Immature natural killer cell (primary cell): ENCODE data around the gene TIMP3. TPM values are rescaled to one million over a fixed set of nuclear protein-coding genes. Genes with fewer than 3 reads are reported as not detected.

Source experiments
- DNase-seq, 3 donors: peaks; one replicate each; pipeline ENCODE4 v3.0.0; 2022; ENCODE audit warnings: mixed read lengths in 1 of 3
- H3K27ac Mint-ChIP-seq, 6 donors: one replicate each; pipeline ENCODE4 v1.8.0; 2020; ENCODE audit warnings: mixed read lengths in 6 of 6, mild to moderate bottlenecking in 5 of 6, inconsistent platforms in 4 of 6, moderate library complexity in 3 of 6
- H3K27me3 Mint-ChIP-seq, 3 donors: one replicate each; pipeline ENCODE4 v1.8.0; 2020 to 2021; ENCODE audit warnings: low read depth in 3 of 3, mild to moderate bottlenecking in 3 of 3, mixed read lengths in 3 of 3, moderate library complexity in 3 of 3, inconsistent platforms in 1 of 3
- H3K36me3 Mint-ChIP-seq, 3 donors: one replicate each; pipeline ENCODE4 v1.8.0; 2020; ENCODE audit warnings: mixed read lengths in 3 of 3, inconsistent platforms in 2 of 3, mild to moderate bottlenecking in 2 of 3
- H3K4me1 Mint-ChIP-seq, 2 donors: one replicate each; pipeline ENCODE4 v1.8.0; 2020; ENCODE audit warnings: inconsistent platforms in 2 of 2, mild to moderate bottlenecking in 2 of 2, mixed read lengths in 2 of 2, moderate library complexity in 1 of 2
- H3K4me3 Mint-ChIP-seq, 5 donors: one replicate each; pipeline ENCODE4 v1.8.0; 2020; ENCODE audit warnings: mild to moderate bottlenecking in 5 of 5, mixed read lengths in 5 of 5, inconsistent platforms in 3 of 5, moderate library complexity in 3 of 5
- H3K9me3 Mint-ChIP-seq, 6 donors: one replicate each; pipeline ENCODE4 v1.8.0; 2020; ENCODE audit warnings: mild to moderate bottlenecking in 6 of 6, mixed read lengths in 6 of 6, inconsistent platforms in 4 of 6, moderate library complexity in 3 of 6
- polyA plus RNA-seq, 3 donors: library from polyadenylated mRNA; unstranded; fragments of 300-500 nt; fragmentation: Illumina TruSeq; gene quantifications; one replicate each; pipeline ENCODE4 v1.2.3, GENCODE V29; 2021

Gene TIMP3
- polyA plus RNA-seq, 3 donors from 2014 or later = not detected

- Mint-ChIP-seq H3K36me3 (no peaks in the 10 kb centered on the region), H3K4me3 (no peak overlapping the region), H3K9me3 (peaks cover 0 to 5% (median 0%) of the 10 kb centered on the region in 6 donors), H3K27me3 (peaks cover 0 to 11% (median 8%) of the 10 kb centered on the region in 3 donors), H3K27ac (no peak overlapping the region), H3K4me1 (no peaks in the 10 kb centered on the region)
- DNase-seq = no peak
These were observed 49.3 kb downstream of the TIMP3 start for GRCh38 chr22:32850591-32851517.

GRCh38 chr22:32852395-32853251 is 51.1 kb downstream of the TIMP3 start:
- Mint-ChIP-seq H3K4me3 (no peak overlapping the region), H3K9me3 (peaks cover 0 to 5% (median 0%) of the 10 kb centered on the region in 6 donors), H3K27ac (no peak overlapping the region), H3K4me1 (no peaks in the 10 kb centered on the region), H3K27me3 (peaks cover 2 to 11% (median 5%) of the 10 kb centered on the region in 3 donors), H3K36me3 (no peaks in the 10 kb centered on the region)
- no peak for DNase-seq

GRCh38 chr22:32853662-32854061 is 52.2 kb downstream of the TIMP3 start:
- peaks cover 0 to 7% (median 0%) of the 10 kb centered on the region in 6 donors for H3K9me3 Mint-ChIP-seq
- DNase-seq = no peak
- no peaks in the 10 kb centered on the region for H3K36me3 Mint-ChIP-seq
- H3K27me3 Mint-ChIP-seq = peaks cover 2 to 9% (median 5%) of the 10 kb centered on the region in 3 donors
- H3K4me1 Mint-ChIP-seq = no peaks in the 10 kb centered on the region
- no peak overlapping the region for H3K4me3 Mint-ChIP-seq
- no peak overlapping the region for H3K27ac Mint-ChIP-seq

GRCh38 chr22:32854351-32854804 is 52.9 kb downstream of the TIMP3 start:
- no peaks in the 10 kb centered on the region for H3K4me1 Mint-ChIP-seq
- no peak for DNase-seq
- H3K27me3 Mint-ChIP-seq = peaks cover 2 to 6% (median 5%) of the 10 kb centered on the region in 3 donors
- no peaks in the 10 kb centered on the region for H3K36me3 Mint-ChIP-seq
- no peak overlapping the region for H3K27ac Mint-ChIP-seq
- peaks cover 0 to 5% (median 0%) of the 10 kb centered on the region in 6 donors for H3K9me3 Mint-ChIP-seq
- H3K4me3 Mint-ChIP-seq = no peak overlapping the region

- no peaks in the 10 kb centered on the region for H3K36me3 Mint-ChIP-seq
- DNase-seq = no peak
- H3K4me3 Mint-ChIP-seq = no peak overlapping the region
- peaks cover 0 to 5% (median 0%) of the 10 kb centered on the region in 6 donors for H3K9me3 Mint-ChIP-seq
- no peak overlapping the region for H3K27ac Mint-ChIP-seq
- H3K4me1 Mint-ChIP-seq = no peaks in the 10 kb centered on the region
- peaks cover 2 to 5% (median 5%) of the 10 kb centered on the region in 3 donors for H3K27me3 Mint-ChIP-seq
These were observed 53.7 kb downstream of the TIMP3 start for GRCh38 chr22:32855045-32855756.

GRCh38 chr22:32858121-32858703 is 56.7 kb downstream of the TIMP3 start:
- H3K4me1 Mint-ChIP-seq = no peaks in the 10 kb centered on the region
- peaks cover 0 to 3% (median 0%) of the 10 kb centered on the region in 6 donors for H3K9me3 Mint-ChIP-seq

GRCh38 chr22:32858957-32859356 is 57.5 kb downstream of the TIMP3 start:
- DNase-seq = no peak

More at GRCh38 chr22:32858121-32858703, 56.7 kb downstream of the TIMP3 start:
- Mint-ChIP-seq H3K27me3 (peaks cover 0 to 4% (median 1%) of the 10 kb centered on the region in 3 donors), H3K27ac (no peak overlapping the region), H3K36me3 (no peaks in the 10 kb centered on the region), H3K4me3 (no peak overlapping the region)
- no peak for DNase-seq

GRCh38 chr22:32859743-32860142 is 58.2 kb downstream of the TIMP3 start:
- Mint-ChIP-seq H3K4me1 (no peaks in the 10 kb centered on the region), H3K9me3 (peaks cover 0 to 3% (median 0%) of the 10 kb centered on the region in 6 donors), H3K27ac (no peak overlapping the region), H3K36me3 (no peaks in the 10 kb centered on the region), H3K27me3 (peaks cover 0 to 4% (median 1%) of the 10 kb centered on the region in 3 donors), H3K4me3 (no peak overlapping the region)
- no peak for DNase-seq

More at GRCh38 chr22:32858957-32859356, 57.5 kb downstream of the TIMP3 start:
- H3K27ac Mint-ChIP-seq = no peak overlapping the region
- H3K36me3 Mint-ChIP-seq = no peaks in the 10 kb centered on the region
- H3K27me3 Mint-ChIP-seq = peaks cover 0 to 4% (median 1%) of the 10 kb centered on the region in 3 donors
- no peaks in the 10 kb centered on the region for H3K4me1 Mint-ChIP-seq
- no peak overlapping the region for H3K4me3 Mint-ChIP-seq
- peaks cover 0 to 3% (median 0%) of the 10 kb centered on the region in 6 donors for H3K9me3 Mint-ChIP-seq

- Mint-ChIP-seq H3K27ac (no peak overlapping the region), H3K27me3 (peaks cover 0 to 2% (median 0%) of the 10 kb centered on the region in 3 donors), H3K4me3 (no peak overlapping the region), H3K36me3 (no peaks in the 10 kb centered on the region), H3K9me3 (peaks cover 0 to 3% (median 0%) of the 10 kb centered on the region in 6 donors), H3K4me1 (no peaks in the 10 kb centered on the region)
- DNase-seq = no peak
These were observed 59.8 kb downstream of the TIMP3 start for GRCh38 chr22:32861330-32861729.

- DNase-seq = no peak
- no peak overlapping the region for H3K4me3 Mint-ChIP-seq
- peaks cover 0 to 3% (median 0%) of the 10 kb centered on the region in 6 donors for H3K9me3 Mint-ChIP-seq
- no peak overlapping the region for H3K27ac Mint-ChIP-seq
- H3K27me3 Mint-ChIP-seq = peaks cover 0 to 2% (median 0%) of the 10 kb centered on the region in 3 donors
- H3K36me3 Mint-ChIP-seq = no peaks in the 10 kb centered on the region
- H3K4me1 Mint-ChIP-seq = no peaks in the 10 kb centered on the region
These were observed 60.6 kb downstream of the TIMP3 start for GRCh38 chr22:32862083-32862482.

GRCh38 chr22:32862936-32863661 is 61.6 kb downstream of the TIMP3 start:
- Mint-ChIP-seq H3K4me1 (no peaks in the 10 kb centered on the region), H3K9me3 (no peaks in the 10 kb centered on the region), H3K27me3 (peaks cover 0 to 2% (median 0%) of the 10 kb centered on the region in 3 donors), H3K4me3 (no peak overlapping the region), H3K36me3 (no peaks in the 10 kb centered on the region), H3K27ac (no peak overlapping the region)
- no peak for DNase-seq

- Mint-ChIP-seq H3K36me3 (no peaks in the 10 kb centered on the region), H3K4me3 (no peak overlapping the region), H3K9me3 (no peaks in the 10 kb centered on the region), H3K27me3 (peaks cover 0 to 2% (median 0%) of the 10 kb centered on the region in 3 donors), H3K4me1 (no peaks in the 10 kb centered on the region), H3K27ac (no peak overlapping the region)
- no peak for DNase-seq
These were observed 62.5 kb downstream of the TIMP3 start for GRCh38 chr22:32864041-32864440.
